Thyroid gland (tissue), 4 donors: ENCODE data around the gene KAT5. TPM values are rescaled to one million over a fixed set of nuclear protein-coding genes. Genes with fewer than 3 reads are reported as not detected.

Source experiments
- DNase-seq, 2 donors: peaks; one replicate each; pipeline ENCODE4 v3.0.0-alpha.2; 2019
- H3K27ac ChIP-seq, 3 donors: fragments of 200-600 bp; sonication (generic); 1 replicate in 2 of 3; 2 replicates in 1 of 3; pipeline ENCODE4 v1.5.1; 2016 to 2019; ENCODE audit warnings: mild to moderate bottlenecking in 1 of 3, moderate library complexity in 1 of 3
- H3K27me3 ChIP-seq: fragments of 200-600 bp; sonication (generic); one replicate; pipeline ENCODE4 v1.5.1; 2019
- H3K36me3 ChIP-seq, 2 donors: fragments of 200-600 bp; sonication (generic); one replicate each; pipeline ENCODE4 v1.5.1; 2016 to 2019
- H3K4me1 ChIP-seq, 2 donors: fragments of 200-600 bp; sonication (generic); one replicate each; pipeline ENCODE4 v1.5.1; 2017 to 2019
- H3K4me3 ChIP-seq, 3 donors: fragments of 200-600 bp; sonication (generic); replicated peaks in 1 of 3; 1 replicate in 2 of 3; 2 replicates in 1 of 3; pipeline ENCODE4 v1.5.1; 2016; ENCODE audit warnings: mild to moderate bottlenecking in 1 of 3
- H3K9me3 ChIP-seq: fragments of 200-600 bp; sonication (generic); one replicate; pipeline ENCODE4 v1.5.1; 2017
- POLR2A ChIP-seq, 2 donors: fragments of 450-650 bp; IDR thresholded peaks; one replicate each; pipeline ENCODE4 v1.6.1; 2017; ENCODE audit warnings: antibody characterized with exemption in 2 of 2, mild to moderate bottlenecking in 2 of 2, moderate library complexity in 1 of 2
- WGBS, 2 donors: methylation state at CpG; one replicate each; pipeline ENCODE4 v1.1.5; 2017; 5-methylcytosine and 5-hydroxymethylcytosine counted together
- intact Hi-C: fragments of 100-400 bp; cut with DNase I; formaldehyde crosslinking; loops from one replicate; pipeline ENCODE4 v1.15.1; 2023
- total RNA-seq, 4 donors: library from RNA; depleted of rRNA; stranded (reverse); fragments of >200 nt; gene quantifications; one replicate each; pipeline ENCODE4 v1.2.3, GENCODE V29; 2016
- TF ChIP-seq, protein P1 (sequence below), 6 experiments: fragments of 200-600 bp in 3 of 6; fragments of 450-650 bp in 3 of 6; sonication (generic) in 3 of 6; IDR thresholded peaks; one replicate each; pipeline ENCODE4 v1.5.1; 2016 to 2019; ENCODE audit warnings: antibody characterized with exemption in 6 of 6, mild to moderate bottlenecking in 2 of 6, inconsistent platforms in 1 of 6, moderate library complexity in 1 of 6

KAT5 gene
- total RNA-seq, 4 donors from 2014 or later, result 78.5 to 114 (median 81.1) TPM

DNA sequence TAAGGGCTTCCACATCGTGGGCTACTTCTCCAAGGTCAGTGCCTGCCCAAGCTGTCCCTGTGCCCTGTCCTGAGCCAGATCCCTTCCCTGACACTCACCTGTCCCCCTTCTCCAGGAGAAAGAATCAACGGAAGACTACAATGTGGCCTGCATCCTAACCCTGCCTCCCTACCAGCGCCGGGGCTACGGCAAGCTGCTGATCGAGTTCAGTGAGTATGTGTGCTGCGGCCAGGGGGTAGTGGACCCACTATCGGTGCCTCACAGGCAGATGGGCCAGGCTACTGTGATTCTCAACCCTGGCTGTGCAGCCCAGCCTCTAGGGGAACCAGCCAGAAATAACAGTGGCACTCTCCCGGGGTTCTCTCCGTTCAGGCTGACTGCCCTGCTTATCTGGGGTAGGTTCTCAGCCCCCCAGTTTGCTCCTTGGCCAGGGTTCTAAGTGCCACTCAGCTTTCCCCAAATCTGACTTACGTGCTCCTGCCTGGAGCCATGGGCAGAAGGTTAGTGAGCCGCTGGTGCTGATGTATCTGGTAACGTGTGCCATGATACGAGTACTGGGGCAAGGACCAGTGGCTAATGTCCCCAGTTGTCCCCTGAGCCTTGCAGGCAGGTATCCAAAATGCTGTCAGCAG is 4.8 kb downstream of the KAT5 start:
- Histone ChIP-seq H3K4me3 (no peak overlapping the region), H3K9me3 (no peaks in the 10 kb centered on the region), H3K27ac (no peak overlapping the region), H3K27me3 (no peaks in the 10 kb centered on the region), H3K36me3 (peaks cover 60 to 65% of the 10 kb centered on the region in 2 donors), H3K4me1 (peaks cover 19 to 23% of the 10 kb centered on the region in 2 donors)
- no peak for TF ChIP-seq POLR2A (IDR thresholded peaks at IDR 0.05)
- TF ChIP-seq, protein P1, sequence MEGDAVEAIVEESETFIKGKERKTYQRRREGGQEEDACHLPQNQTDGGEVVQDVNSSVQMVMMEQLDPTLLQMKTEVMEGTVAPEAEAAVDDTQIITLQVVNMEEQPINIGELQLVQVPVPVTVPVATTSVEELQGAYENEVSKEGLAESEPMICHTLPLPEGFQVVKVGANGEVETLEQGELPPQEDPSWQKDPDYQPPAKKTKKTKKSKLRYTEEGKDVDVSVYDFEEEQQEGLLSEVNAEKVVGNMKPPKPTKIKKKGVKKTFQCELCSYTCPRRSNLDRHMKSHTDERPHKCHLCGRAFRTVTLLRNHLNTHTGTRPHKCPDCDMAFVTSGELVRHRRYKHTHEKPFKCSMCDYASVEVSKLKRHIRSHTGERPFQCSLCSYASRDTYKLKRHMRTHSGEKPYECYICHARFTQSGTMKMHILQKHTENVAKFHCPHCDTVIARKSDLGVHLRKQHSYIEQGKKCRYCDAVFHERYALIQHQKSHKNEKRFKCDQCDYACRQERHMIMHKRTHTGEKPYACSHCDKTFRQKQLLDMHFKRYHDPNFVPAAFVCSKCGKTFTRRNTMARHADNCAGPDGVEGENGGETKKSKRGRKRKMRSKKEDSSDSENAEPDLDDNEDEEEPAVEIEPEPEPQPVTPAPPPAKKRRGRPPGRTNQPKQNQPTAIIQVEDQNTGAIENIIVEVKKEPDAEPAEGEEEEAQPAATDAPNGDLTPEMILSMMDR (IDR thresholded peaks at IDR 0.05), result no peak
- intact Hi-C loops, result loop anchor here (5.0 to 10.0 kb wide), 3 partner anchors 55 to 268 kb away; no protein-coding TSS in a partner anchor
- WGBS, 2 donors, result 91 to 93% methylated on average over 8 to 11 of the region's 14 CpGs
- DNase-seq, result no peak

DNA sequence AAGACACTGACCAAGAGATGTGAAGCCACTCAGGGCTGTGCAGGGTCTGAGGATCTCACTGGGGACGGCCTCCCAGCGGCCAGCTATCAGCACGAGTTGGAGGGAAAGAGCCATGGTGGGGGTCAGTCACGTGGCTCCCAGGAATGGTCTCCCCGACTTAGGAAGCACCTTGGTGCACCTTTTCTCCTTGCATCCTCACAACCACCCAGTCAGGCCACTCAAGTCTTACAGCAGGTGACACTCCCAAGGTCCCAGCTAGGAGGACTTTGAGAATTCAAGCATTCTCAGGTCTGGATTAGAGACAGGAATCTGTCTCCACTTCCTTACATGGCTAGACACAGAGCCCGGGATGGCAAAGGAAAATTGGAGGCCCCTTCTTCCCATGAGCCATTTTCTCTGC is 5.9 kb downstream of the KAT5 start:
- H3K4me3 ChIP-seq, result no peak overlapping the region
- H3K27ac ChIP-seq, result no peak overlapping the region
- intact Hi-C loops, result loop anchor here (5.0 to 10.0 kb wide), 3 partner anchors 54 to 267 kb away; no protein-coding TSS in a partner anchor
- no peaks in the 10 kb centered on the region for H3K27me3 ChIP-seq
- peaks cover 15 to 20% of the 10 kb centered on the region in 2 donors for H3K4me1 ChIP-seq
- 75 to 82% methylated on average over 6 of the region's 6 CpGs for WGBS, 2 donors
- H3K36me3 ChIP-seq, result peaks cover 60 to 65% of the 10 kb centered on the region in 2 donors
- no peak for DNase-seq
- TF ChIP-seq POLR2A (IDR thresholded peaks at IDR 0.05), result no peak
- TF ChIP-seq, protein P1 (IDR thresholded peaks at IDR 0.05), result no peak
- H3K9me3 ChIP-seq, result no peaks in the 10 kb centered on the region

DNA sequence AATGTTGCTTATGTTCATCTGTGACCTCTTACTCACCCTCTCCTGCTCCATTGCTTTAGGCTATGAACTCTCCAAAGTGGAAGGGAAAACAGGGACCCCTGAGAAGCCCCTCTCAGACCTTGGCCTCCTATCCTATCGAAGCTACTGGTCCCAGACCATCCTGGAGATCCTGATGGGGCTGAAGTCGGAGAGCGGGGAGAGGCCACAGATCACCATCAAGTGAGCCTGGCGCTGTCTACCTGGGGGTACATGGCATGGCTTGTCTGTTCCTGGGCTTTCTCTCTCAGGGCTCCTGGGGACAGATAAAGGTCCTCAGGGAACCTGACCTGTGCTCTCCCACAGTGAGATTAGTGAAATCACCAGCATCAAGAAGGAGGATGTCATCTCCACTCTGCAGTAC is 6.5 kb downstream of the KAT5 start:
- no peak overlapping the region for H3K27ac ChIP-seq

DNA sequence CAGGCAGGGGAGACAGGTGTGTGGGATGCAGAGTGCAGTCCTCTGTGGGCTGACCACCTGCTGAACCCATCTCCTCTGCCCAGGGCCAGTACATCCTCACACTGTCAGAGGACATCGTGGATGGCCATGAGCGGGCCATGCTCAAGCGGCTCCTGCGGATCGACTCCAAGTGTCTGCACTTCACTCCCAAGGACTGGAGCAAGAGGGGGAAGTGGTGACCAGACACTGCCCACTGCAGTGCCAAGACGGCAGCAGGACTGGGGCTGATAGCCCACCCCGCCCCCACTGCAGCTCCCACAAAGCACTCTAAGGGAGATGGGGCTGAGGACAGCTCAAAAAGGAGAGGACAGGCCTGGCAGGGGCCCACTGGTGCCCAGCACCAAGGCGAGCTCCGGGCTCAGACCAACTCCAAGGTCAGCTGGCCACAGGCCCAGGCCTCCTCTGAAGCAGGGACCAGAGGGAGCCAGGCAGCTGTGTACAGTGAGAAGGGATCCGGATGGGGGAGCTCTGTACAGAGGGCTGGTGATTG is 7.0 kb downstream of the KAT5 start:
- Histone ChIP-seq H3K4me3 (no peak overlapping the region), H3K4me1 (peaks cover 13% of the 10 kb centered on the region in 2 donors), H3K27me3 (no peaks in the 10 kb centered on the region), H3K27ac (no peak overlapping the region), H3K9me3 (no peaks in the 10 kb centered on the region), H3K36me3 (peaks cover 52 to 54% of the 10 kb centered on the region in 2 donors)
- no peak for DNase-seq
- TF ChIP-seq, protein P1 (IDR thresholded peaks at IDR 0.05), result no peak
- TF ChIP-seq POLR2A (IDR thresholded peaks at IDR 0.05), result no peak
- 77 to 83% methylated on average over 9 to 10 of the region's 10 CpGs for WGBS, 2 donors
- intact Hi-C loops, result loop anchor here (5.0 to 10.0 kb wide), 3 partner anchors 53 to 266 kb away; no protein-coding TSS in a partner anchor

More for the DNA sequence above, 6.5 kb downstream of the KAT5 start:
- intact Hi-C loops, result loop anchor here (5.0 to 10.0 kb wide), 3 partner anchors 54 to 266 kb away; no protein-coding TSS in a partner anchor
- peaks cover 57 to 59% of the 10 kb centered on the region in 2 donors for H3K36me3 ChIP-seq
- H3K9me3 ChIP-seq, result no peaks in the 10 kb centered on the region
- TF ChIP-seq, protein P1 (IDR thresholded peaks at IDR 0.05), result no peak
- no peak for TF ChIP-seq POLR2A (IDR thresholded peaks at IDR 0.05)
- no peak overlapping the region for H3K4me3 ChIP-seq
- H3K27me3 ChIP-seq, result no peaks in the 10 kb centered on the region
- no peak for DNase-seq
- H3K4me1 ChIP-seq, result peaks cover 13% of the 10 kb centered on the region in 2 donors
- WGBS, 2 donors, result 91 to 100% methylated on average over 4 of the region's 4 CpGs

DNA sequence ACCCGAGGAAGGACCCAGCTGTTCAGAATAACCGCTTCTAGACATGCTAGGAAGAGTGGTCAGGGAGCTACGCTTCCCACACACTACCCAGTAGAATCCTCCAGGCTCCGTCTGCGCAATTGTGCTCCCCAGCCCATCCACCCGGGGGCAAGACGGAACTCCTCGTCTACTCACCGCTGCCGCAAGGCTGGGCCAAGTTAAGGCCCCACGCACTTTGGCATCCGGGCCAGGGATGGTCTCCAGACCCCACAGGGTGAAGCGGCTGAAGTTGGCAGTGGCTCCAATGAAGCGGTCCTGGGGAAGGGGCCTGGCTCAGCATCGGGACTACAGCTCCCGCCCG is 7.8 kb downstream of the KAT5 start:
- WGBS, 2 donors, result 28 to 38% methylated on average over 15 to 17 of the region's 17 CpGs
- H3K27me3 ChIP-seq, result no peaks in the 10 kb centered on the region
- no peaks in the 10 kb centered on the region for H3K9me3 ChIP-seq
- H3K27ac ChIP-seq, result peak overlapping the region in 2 of 3 donors; percentile 74 to 79
- H3K36me3 ChIP-seq, result peaks cover 44 to 46% of the 10 kb centered on the region in 2 donors
- peak overlapping the region; percentile 54 to 87 (median 67) for H3K4me3 ChIP-seq
- TF ChIP-seq POLR2A (IDR thresholded peaks at IDR 0.05), result no peak
- TF ChIP-seq, protein P1 (IDR thresholded peaks at IDR 0.05), result no peak
- peaks cover 13% of the 10 kb centered on the region in 2 donors for H3K4me1 ChIP-seq
- DNase-seq, result no peak
- intact Hi-C loops, result loop anchor here (5.0 to 10.0 kb wide), 3 partner anchors 52 to 265 kb away; no protein-coding TSS in a partner anchor
